Germinal center (tissue), 1 donor: ENCODE results near the gene TUBA3C.

Experiments used
- DNase-seq: peaks from one replicate; pipeline ENCODE4 v3.0.0; 2012; ENCODE audit warnings: mixed read lengths, low spot score

TUBA3C gene

DNA sequence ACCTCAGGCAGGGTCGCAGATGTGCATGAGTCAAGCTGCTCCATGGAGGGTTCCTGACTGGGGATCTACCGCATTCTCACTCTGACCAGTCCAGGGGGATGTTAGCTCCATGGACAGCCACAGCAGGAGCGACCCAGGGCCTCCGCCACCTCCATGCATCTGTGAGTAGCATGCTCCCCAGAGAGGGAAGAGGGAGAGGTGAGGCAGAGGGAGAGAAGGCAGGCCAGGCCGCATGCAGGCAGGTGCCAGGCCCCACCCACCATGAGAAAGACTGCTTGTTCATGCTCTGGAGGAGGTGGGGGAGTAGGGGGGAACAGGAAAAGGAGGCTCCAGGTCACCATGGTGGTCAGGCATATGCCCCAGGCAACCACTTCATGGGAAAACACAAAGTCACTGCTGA is 20.3 kb downstream of the TUBA3C start:
- no peak for DNase-seq

DNA sequence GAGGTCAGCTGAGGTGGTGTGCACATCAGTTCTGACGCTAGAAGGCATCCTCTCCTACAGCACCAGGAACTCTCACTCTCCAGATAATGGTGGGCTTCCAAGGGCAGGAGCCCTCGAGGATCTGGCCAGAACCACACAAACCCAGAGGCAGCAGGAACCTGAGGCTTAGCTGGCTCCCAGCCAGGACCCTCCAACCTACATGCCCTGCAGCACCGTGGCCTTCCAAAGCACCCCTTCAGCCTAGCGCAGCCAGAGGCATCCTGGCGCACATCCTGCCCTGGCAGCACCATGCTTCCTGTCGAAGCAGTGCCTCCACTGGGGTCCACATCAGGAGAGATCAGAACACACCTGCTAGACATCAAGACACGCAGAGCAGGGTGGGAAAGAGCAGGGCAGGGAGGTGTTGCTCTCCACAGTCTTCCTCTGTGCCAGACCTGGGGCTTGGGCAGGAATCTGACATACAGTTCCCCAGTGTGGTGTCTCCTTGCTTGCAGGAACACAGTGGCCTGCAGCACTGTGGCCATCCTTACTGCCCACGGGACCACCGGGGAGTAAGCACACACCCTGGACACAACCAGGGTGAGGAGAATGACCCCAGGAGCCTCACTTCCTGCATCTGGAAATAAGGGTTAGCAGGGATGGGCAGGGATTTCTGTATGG is 21.7 kb downstream of the TUBA3C start:
- no peak for DNase-seq

DNA sequence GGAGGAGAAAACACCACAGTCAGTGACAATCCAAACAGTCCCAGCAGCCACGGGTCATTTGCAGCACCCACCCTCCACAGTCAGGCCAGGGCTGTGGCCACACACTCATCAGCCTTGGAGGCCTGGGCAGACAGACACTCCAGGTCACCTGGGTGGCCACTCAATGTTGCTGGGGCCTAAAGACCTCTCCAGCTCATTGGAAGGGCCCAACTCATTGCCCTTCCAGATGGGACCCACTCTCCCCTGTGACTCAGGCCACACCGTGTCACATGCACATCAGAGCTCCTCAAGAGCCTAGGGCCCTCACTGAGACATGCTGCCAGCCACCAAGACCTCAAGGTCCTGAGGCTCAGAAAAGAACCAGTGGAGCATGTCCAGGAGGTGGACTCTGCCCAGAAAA is 22.4 kb downstream of the TUBA3C start:
- DNase-seq: no peak

DNA sequence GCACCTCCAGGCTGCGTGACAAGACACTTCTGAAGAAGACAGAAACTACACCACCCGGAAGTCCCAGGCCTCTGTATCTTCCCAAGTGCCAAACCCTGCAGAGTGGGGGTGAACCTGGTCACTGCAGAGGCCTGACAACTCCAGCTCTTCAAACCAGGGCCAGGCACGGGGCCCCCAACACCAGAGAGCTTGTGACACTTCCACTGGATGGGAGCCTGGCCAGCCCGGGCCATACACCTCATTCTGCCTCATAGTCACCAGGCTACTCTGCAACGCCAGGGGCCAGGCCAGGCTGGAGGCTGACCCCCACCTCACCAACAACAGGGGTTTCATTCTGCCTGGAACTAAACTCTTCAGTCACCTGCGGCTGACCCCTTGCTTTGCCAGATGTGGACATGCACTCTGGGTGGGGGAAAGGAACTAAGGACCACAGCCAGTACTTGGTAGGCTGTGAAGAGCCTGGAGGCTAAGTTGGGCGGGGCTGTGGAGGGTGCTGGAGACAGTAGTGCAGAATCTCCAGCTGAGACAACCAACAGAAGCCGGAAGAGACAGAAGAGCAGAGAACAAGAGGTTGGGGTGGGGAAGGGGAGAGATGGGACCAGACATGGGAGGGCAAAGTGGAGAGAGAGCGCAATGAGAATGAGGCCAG is 23.0 kb downstream of the TUBA3C start:
- DNase-seq: no peak

DNA sequence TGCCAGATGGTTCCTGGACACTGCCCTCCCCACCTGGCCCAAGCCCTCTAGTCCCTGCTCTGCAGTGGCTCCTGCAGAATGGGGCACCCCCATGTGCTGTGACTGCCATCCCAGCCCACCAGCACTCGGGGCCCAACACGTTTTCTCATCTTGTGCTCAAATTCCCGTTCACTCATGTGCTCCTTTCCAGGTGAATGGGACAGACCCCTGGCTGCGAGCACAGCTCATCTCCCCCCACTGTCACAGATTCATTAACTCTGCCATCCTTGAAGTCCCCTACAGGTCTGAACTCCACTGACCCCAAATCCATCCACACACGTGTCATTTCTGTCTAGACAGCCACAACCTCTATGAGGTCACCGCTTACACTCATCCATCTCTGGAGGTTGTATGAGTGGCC is 23.6 kb downstream of the TUBA3C start:
- DNase-seq: no peak

DNA sequence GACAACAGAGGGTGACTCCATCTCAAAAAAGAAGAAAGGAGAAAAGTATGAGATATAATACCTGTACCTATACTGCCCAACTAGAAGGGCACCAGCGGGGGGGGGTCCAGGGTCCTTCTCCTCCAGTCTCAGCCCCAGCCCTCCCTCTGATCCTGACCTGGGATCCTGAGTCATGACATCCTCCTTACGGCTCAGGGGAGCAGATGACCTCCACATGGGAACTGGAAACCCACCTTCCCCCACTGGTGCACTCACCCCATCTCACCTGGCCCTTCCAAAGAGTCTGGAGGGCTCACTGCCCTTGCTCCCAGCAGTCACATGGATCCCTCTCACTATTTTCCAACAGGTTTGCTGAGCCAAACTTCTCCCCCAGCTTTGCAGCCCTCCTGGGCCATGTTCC is 24.2 kb downstream of the TUBA3C start:
- no peak for DNase-seq

DNA sequence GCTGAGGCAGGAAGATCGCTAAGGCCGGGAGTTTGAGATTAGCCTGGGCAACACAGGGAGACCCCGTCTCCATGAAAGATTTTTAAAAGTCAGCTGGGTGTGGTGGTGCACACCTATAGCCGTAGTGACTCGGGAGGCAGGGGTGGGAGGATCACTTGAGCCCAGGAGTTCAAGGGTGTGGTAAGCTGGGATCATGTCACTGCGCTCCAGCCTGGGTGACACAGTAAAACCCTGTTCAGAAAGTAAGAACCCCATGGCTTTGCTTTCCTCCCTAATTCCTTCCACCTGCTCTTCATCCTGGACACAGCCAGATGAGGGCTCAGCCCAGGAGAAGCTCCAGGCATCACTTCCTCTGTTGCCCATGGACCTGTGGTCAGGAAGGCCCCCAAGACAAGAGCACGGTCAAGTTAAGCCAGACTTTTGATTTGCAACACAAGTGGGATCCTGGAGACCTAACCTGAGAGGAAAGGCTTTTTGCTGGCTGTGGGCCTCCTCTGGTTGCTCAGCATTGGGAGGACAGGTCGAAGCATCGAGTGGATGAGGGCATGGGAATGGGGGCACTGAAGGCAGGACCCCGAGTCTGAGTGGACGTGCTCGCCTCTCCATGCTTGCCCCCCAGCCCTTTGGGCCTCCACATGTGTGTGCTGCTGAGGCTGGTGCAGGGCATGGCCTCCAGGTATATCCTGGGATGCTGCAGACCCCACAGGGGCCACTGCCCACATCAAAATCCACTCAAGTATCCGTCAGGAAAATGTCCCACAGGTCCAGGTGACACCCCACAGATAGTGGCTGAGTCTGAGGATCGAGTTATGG is 25.4 kb downstream of the TUBA3C start:
- no peak for DNase-seq

DNA sequence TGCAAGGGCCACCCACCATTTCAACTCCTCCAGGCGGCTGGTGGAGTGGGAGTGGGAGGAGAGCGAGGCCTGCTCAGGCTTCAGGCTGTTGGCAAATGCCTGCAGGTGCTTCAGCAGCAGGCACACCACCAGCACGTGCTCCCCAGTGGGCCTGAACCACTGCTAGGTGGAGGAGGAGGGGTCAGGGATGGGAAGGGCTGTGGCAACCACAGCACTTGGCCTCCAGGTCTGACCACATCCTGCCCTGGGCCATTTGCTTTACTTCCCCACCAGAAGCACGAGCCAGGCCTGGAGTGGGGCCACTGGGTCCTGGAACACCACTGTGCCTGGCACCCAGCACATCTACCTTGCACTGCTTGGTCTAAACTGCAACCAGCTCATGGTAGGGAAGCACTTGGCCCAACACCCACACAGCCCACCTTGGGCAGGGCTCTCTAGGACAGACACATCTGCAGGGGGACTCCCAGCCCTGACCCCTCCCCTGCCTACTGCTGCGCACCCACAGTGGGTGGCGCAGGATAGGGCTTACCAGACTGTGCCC is 26.2 kb downstream of the TUBA3C start:
- no peak for DNase-seq

DNA sequence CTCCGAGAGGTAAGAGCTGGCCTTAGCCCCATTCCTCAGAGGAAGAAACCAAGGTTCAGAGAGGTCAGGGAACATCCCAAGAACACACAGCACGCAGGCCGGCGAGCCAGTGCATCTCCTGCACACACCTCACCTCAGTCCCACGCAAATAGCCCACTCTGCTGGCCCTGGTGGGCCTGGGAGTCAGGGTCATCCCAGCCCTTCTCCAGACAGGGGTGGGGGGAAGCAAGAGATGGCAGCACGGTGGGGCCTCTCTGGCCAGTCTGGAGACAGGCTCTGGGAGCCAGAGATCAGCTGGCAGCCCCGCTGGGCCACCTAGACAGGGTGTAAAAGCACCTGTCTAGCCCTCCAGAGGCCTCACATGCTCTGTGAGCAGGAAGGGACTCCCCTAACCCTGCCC is 26.8 kb downstream of the TUBA3C start:
- DNase-seq: no peak

DNA sequence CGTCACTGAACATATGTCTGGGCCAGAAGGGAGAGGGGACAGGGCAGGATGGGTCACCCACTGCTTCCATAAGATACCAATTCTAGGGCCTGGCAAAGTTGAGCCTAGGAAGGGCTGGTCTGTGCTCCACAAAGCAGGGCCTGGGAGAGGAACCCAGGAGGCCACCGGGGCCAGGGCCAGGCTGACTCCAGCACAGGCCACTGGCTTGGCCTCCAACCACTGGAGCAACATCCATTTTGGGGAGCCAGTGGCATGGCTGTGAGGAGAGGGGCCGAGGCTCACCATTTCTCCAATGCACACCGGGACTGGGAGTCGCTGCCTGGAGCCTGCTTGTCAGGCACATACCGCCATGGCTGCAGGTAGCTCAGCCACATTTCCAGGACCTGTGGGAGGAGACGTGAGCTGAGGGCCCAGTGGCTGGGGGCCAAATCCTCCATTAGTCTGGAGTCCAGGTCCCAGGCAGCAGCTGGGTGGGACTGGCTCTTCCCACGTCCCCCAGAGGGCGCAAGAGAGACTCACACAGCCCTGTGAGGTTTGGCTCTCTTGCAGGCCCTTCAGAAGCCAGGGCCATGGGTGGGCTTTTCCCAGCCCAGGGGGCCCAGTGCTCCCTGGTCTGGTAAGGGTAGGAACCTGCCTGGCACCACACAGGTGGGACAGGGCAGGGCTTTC is 27.7 kb downstream of the TUBA3C start:
- no peak for DNase-seq

DNA sequence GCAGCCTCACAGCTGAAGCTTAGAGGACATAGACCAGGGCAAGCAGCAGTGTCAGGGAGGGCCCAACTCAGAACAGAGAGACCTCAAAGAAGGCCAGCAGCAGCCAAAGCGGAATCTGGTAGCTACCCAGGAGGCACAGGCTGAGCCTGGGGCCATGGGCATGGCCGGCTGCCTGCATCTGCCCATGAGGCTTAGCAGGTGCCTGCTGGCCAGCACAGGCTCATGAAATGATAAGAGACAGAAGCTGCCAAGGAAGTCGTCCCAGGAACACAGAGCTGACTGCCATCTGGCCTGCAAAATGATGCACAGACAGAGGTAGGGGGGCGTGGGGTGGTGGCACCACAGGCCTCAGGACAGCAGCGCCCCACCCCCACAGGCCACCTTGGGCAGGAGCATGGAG is 29.2 kb downstream of the TUBA3C start:
- no peak for DNase-seq

DNA sequence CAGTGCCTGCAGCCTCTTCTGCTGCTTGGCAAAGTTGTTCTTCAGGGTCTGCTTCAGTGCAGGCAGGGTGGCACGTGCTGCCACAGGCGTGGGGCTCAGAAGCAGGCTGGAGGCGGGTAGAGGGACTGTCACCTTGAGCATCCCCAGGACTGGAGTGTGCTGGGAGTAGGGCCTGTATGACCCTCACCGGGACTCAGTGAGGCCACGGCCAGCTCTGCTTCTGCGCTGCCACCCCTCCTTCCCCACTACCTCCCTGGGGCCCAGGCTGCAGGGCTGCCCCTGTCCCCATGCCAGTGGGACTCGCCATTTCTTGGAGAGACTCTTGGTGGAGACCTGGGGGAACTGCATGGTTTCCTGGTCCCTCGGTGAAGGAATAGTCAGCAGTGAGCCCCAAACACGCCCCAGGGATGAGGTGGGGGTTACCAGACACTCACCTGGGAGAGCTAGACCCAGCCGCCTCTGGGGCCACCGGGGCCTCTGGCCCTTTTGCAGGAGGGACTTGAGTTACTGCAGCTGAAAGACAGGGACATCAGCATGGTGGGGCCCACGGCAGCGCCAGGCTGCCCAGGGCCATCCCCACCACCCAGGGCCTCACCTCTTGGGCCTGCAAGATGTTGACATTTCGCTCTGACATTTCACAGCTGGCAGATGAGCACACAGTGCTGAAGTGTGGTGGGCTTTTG is 29.9 kb downstream of the TUBA3C start:
- no peak for DNase-seq

DNA sequence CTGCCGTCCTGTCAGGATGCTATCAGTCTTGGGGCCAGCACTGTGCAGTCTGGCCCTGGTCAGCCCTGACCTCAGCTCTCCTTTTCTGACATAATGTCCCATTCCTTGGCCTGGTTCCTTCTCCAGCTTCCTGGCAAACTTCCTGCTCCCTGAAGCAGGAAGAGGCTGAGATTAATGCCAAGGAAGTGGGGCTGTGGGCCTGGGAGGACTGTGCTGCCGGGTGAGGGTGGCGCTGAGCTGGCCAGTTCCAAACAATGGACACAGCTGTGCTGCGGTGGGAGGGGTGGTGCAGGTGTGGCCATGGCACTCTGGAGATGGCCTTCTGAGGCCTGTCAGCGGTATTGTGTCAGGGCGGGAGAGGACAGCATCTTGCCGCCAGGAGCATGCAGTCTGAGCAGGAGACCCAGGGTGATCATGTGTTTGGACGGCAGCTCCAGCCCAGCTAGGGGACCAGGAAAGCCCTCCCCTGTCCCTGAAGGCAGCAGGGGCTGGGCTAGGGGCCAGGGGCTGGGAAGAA is 30.9 kb downstream of the TUBA3C start:
- DNase-seq: no peak

DNA sequence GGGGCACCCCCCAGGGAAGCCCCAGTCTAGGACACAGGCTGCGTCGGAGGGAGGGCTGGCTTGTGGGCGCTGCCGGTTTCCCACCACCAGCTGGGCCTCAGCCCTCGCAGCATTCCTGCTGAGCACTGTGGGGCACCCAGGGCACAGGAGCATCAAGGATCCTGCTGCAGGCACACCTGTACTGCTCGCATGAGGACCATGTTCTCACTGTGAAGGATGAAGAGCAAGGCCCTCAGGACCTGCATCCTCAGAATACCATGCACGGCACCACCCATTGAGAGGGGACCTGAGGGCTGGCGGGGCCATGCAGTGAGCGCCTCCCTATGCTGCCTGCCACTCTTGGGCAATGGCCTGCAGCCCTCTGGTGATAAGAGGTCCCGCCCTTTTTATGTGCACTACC is 31.4 kb downstream of the TUBA3C start:
- DNase-seq: no peak

DNA sequence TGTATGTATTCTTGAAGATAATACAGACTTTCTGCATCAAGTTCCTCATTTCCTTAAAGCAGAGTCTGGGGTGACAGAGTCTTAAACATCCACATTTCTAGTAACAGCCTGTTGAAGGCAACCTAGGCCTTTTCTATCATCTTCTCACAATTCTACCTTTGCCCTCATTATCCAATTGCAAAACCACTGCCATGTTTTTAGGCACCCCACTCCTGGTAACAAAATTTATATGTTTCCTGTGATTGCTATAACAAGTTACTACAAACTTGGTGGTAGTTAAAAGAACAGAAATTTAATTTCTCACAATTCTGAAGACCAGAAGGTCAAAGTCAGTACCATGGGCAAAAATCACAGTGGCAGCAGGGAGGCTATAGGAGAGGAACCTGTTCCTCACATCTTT is 33.1 kb downstream of the TUBA3C start:
- no peak for DNase-seq
